H1 (cell line): ENCODE measurements around the gene INTS1. TPM values are rescaled to one million over a fixed set of nuclear protein-coding genes. Genes with fewer than 3 reads are reported as not detected.

Source experiments
- CTCF ChIA-PET: fragments of 300-600 bp; sonication (Branson Sonifier 250); formaldehyde crosslinking; loops from one replicate; lab custom pipeline; 2021; ENCODE audit not compliant: partially characterized antibody; lab: Charles Lee
- POLR2A ChIA-PET: fragments of 300-600 bp; sonication (Branson Sonifier 250); formaldehyde crosslinking; loops from one replicate; lab custom pipeline; 2021; ENCODE audit warnings: inconsistent platforms; ENCODE audit not compliant: partially characterized antibody; lab: Charles Lee
- DNase-seq, 2 experiments: peaks; one replicate each; pipeline versions ENCODE4 v3.0.0 to v3.0.0-alpha.2; 2010 to 2022; ENCODE audit warnings: low spot score in 2 of 2, low read depth in 1 of 2, mixed read lengths in 1 of 2
- FAIRE-seq: peaks from 2 replicates; lab custom pipeline; 2011; peaks lifted over from hg19 to GRCh38; lab: Jason Lieb, UNC
- H2AFZ ChIP-seq: 2 replicates; pipeline ENCODE4 v1.8.1; 2012; ENCODE audit warnings: low read length, inconsistent platforms
- H2AK5ac ChIP-seq: 2 replicates; pipeline ENCODE4 v1.6.1; 2013; ENCODE audit warnings: low read depth, low read length
- H2BK120ac ChIP-seq: replicated peaks from 2 replicates; pipeline ENCODE3; 2013; ENCODE audit warnings: low read depth, low read length, inconsistent platforms
- H2BK12ac ChIP-seq: 2 replicates; pipeline ENCODE4 v1.6.1; 2013; ENCODE audit warnings: low read depth, low read length
- H2BK15ac ChIP-seq: 2 replicates; pipeline ENCODE4 v1.6.1; 2013; ENCODE audit warnings: low read length
- H2BK20ac ChIP-seq: 2 replicates; pipeline ENCODE4 v1.6.1; 2013; ENCODE audit warnings: low read length
- H2BK5ac ChIP-seq: 2 replicates; pipeline ENCODE4 v1.6.1; 2013; ENCODE audit warnings: low read depth, low read length
- H3K14ac ChIP-seq: 2 replicates; pipeline ENCODE4 v1.6.1; 2013; ENCODE audit warnings: inconsistent platforms; ENCODE audit not compliant: insufficient read length
- H3K18ac ChIP-seq: 2 replicates; pipeline ENCODE4 v1.6.1; 2013; ENCODE audit warnings: low read length; ENCODE audit errors: extremely low read depth
- H3K23ac ChIP-seq: 2 replicates; pipeline ENCODE4 v1.6.1; 2013; ENCODE audit warnings: inconsistent platforms; ENCODE audit not compliant: insufficient read length
- H3K23me2 ChIP-seq: 2 replicates; pipeline ENCODE4 v1.6.1; 2013; ENCODE audit warnings: low read depth, low read length
- H3K27ac ChIP-seq: 2 replicates; pipeline ENCODE4 v1.6.1; 2011; ENCODE audit warnings: low read depth, low read length, inconsistent platforms
- H3K27me3 ChIP-seq, 4 experiments: replicated peaks in 1 of 4; 1 replicate in 1 of 4; 2 replicates in 3 of 4; pipeline versions ENCODE4 v1.6.1 to v1.8.1; 2011 to 2013; ENCODE audit warnings: low read length in 3 of 4, mild to moderate bottlenecking in 3 of 4, inconsistent platforms in 2 of 4, mixed read lengths in 2 of 4, moderate library complexity in 1 of 4; ENCODE audit not compliant: control insufficient read depth in 3 of 4, insufficient read depth in 3 of 4; ENCODE audit errors: extremely low read depth in 1 of 4
- H3K36me3 ChIP-seq, 4 experiments: 2 replicates each; pipeline versions ENCODE4 v1.6.1 to v1.8.1; 2011 to 2013; ENCODE audit warnings: mild to moderate bottlenecking in 4 of 4, low read length in 3 of 4, moderate library complexity in 2 of 4, control low read depth in 1 of 4, inconsistent platforms in 1 of 4; ENCODE audit not compliant: insufficient read depth in 4 of 4, control insufficient read depth in 2 of 4
- H3K4ac ChIP-seq: replicated peaks from 2 replicates; pipeline ENCODE3; 2013; ENCODE audit warnings: low read length, low read depth, mixed read lengths, inconsistent platforms; ENCODE audit not compliant: insufficient read length
- H3K4me1 ChIP-seq, 4 experiments: replicated peaks in 1 of 4; 1 replicate in 1 of 4; 2 replicates in 3 of 4; pipeline versions ENCODE4 v1.6.1 to v1.8.1; 2011 to 2013; ENCODE audit warnings: low read length in 3 of 4, inconsistent platforms in 2 of 4, mixed read lengths in 1 of 4; ENCODE audit not compliant: insufficient read depth in 4 of 4, control insufficient read depth in 3 of 4
- H3K4me2 ChIP-seq, 2 experiments: 2 replicates each; pipeline versions ENCODE4 v1.6.1 to v1.8.1; 2011 to 2013; ENCODE audit warnings: low read depth in 2 of 2, low read length in 2 of 2, control low read depth in 1 of 2, inconsistent platforms in 1 of 2, mild to moderate bottlenecking in 1 of 2; ENCODE audit not compliant: insufficient read depth in 1 of 2
- H3K4me3 ChIP-seq, 4 experiments: fragments of 200-600, 300-600 bp in 1 of 4; sonication (generic), shearing (Covaris generic), sonication (Bioruptor Twin) in 1 of 4; 2 replicates each; pipeline versions ENCODE4 v1.5.1 to v1.8.1; 2011 to 2016; ENCODE audit warnings: low read length in 4 of 4, low read depth in 3 of 4, control low read depth in 2 of 4, inconsistent platforms in 2 of 4, mild to moderate bottlenecking in 2 of 4, mixed read lengths in 1 of 4, moderate library complexity in 1 of 4; ENCODE audit not compliant: insufficient read depth in 2 of 4; ENCODE audit errors: extremely low read depth in 1 of 4
- H3K56ac ChIP-seq: replicated peaks from 2 replicates; pipeline ENCODE3; 2013; ENCODE audit warnings: low read depth, mild to moderate bottlenecking, mixed read lengths, low read length, inconsistent platforms; ENCODE audit not compliant: insufficient read length
- H3K79me1 ChIP-seq: 2 replicates; pipeline ENCODE4 v1.6.1; 2013; ENCODE audit warnings: low read depth, low read length, control low read depth
- H3K79me2 ChIP-seq, 2 experiments: 2 replicates each; pipeline versions ENCODE4 v1.6.1 to v1.8.1; 2012 to 2013; ENCODE audit warnings: low read length in 2 of 2, mild to moderate bottlenecking in 2 of 2, inconsistent platforms in 1 of 2; ENCODE audit not compliant: insufficient read depth in 2 of 2, control insufficient read depth in 1 of 2
- H3K9ac ChIP-seq, 4 experiments: replicated peaks in 1 of 4; 1 replicate in 1 of 4; 2 replicates in 3 of 4; pipeline versions ENCODE4 v1.6.1 to v1.8.1; 2011 to 2013; ENCODE audit warnings: low read depth in 3 of 4, low read length in 3 of 4, control low read depth in 2 of 4, mild to moderate bottlenecking in 2 of 4, moderate library complexity in 2 of 4, inconsistent platforms in 1 of 4; ENCODE audit errors: extremely low read depth in 1 of 4
- H3K9me3 ChIP-seq, 2 experiments: 2 replicates each; pipeline versions ENCODE4 v1.6.1 to v1.8.1; 2012 to 2013; ENCODE audit warnings: mild to moderate bottlenecking in 2 of 2, moderate library complexity in 2 of 2, control low read depth in 1 of 2, inconsistent platforms in 1 of 2, low read depth in 1 of 2, low read length in 1 of 2, mixed read lengths in 1 of 2; ENCODE audit not compliant: insufficient read depth in 2 of 2
- H4K20me1 ChIP-seq, 2 experiments: replicated peaks in 1 of 2; 2 replicates each; pipeline versions ENCODE3 to v1.8.1; 2011 to 2013; ENCODE audit warnings: inconsistent platforms in 2 of 2, low read length in 2 of 2, mild to moderate bottlenecking in 1 of 2; ENCODE audit not compliant: insufficient read depth in 2 of 2, control insufficient read depth in 1 of 2
- H4K5ac ChIP-seq: 2 replicates; pipeline ENCODE4 v1.6.1; 2013; ENCODE audit warnings: low read length, low read depth, mixed read lengths, inconsistent platforms; ENCODE audit not compliant: insufficient read length
- H4K8ac ChIP-seq: 2 replicates; pipeline ENCODE4 v1.8.0; 2013; ENCODE audit warnings: mild to moderate bottlenecking, moderate library complexity, low read length, inconsistent platforms; ENCODE audit not compliant: insufficient read depth; ENCODE audit errors: extremely low read depth
- H4K91ac ChIP-seq: replicated peaks from 2 replicates; pipeline ENCODE3; 2013; ENCODE audit warnings: low read length, mixed read lengths, inconsistent platforms; ENCODE audit not compliant: insufficient read length
- BACH1 ChIP-seq: IDR thresholded peaks from 2 replicates; pipeline ENCODE4 v1.6.1; 2012; ENCODE audit warnings: low read length, improper control_type of control experiment
- CBX5 ChIP-seq: fragments of 300-800, 300-1000 bp; sonication (generic); IDR thresholded peaks from 2 replicates; pipeline ENCODE4 v1.7.1; 2016; ENCODE audit warnings: antibody characterized with exemption, low read length, low read depth
- CBX8 ChIP-seq: fragments of 300-800, 300-1000 bp; sonication (generic); IDR thresholded peaks from 2 replicates; pipeline ENCODE4 v1.7.1; 2016; ENCODE audit warnings: low read depth, low read length, borderline replicate concordance
- CREB1 ChIP-seq: IDR thresholded peaks from 2 replicates; pipeline ENCODE4 v1.6.1; 2012; ENCODE audit warnings: inconsistent platforms
- CTBP2 ChIP-seq: IDR thresholded peaks from 2 replicates; pipeline ENCODE4 v1.7.0; 2011; ENCODE audit warnings: borderline replicate concordance, mild to moderate bottlenecking, moderate library complexity, mixed read lengths, low read length; ENCODE audit not compliant: insufficient read depth, insufficient read length
- EZH2 ChIP-seq: fragments of 200-600 bp; sonication (generic); IDR thresholded peaks from 2 replicates; pipeline ENCODE4 v1.7.1; 2012; ENCODE audit warnings: low read depth, mild to moderate bottlenecking, moderate library complexity, low read length, inconsistent platforms; ENCODE audit not compliant: severe bottlenecking
- HDAC6 ChIP-seq: IDR thresholded peaks from one replicate; pipeline ENCODE4 v1.7.1; 2012; ENCODE audit warnings: low read depth, mild to moderate bottlenecking, inconsistent platforms, low read length, moderate library complexity
- KDM5A ChIP-seq: fragments of 200-600 bp; IDR thresholded peaks from 2 replicates; pipeline ENCODE4 v1.7.1; 2012; ENCODE audit warnings: mild to moderate bottlenecking, low read length, inconsistent platforms, mixed read lengths
- NRF1 ChIP-seq: IDR thresholded peaks from 2 replicates; pipeline ENCODE4 v1.6.1; 2011; ENCODE audit warnings: mild to moderate bottlenecking, low read depth, low read length, improper control_type of control experiment
- POLR2A ChIP-seq, 2 experiments: IDR thresholded peaks; 1 replicate in 1 of 2; 2 replicates in 1 of 2; pipeline ENCODE4 v1.6.1; 2011; ENCODE audit warnings: low read depth in 2 of 2, low read length in 2 of 2, mild to moderate bottlenecking in 2 of 2; ENCODE audit errors: control extremely low read depth in 1 of 2
- RXRA ChIP-seq: IDR thresholded peaks from 2 replicates; pipeline ENCODE4 v1.6.1; 2011; ENCODE audit warnings: low read depth, mild to moderate bottlenecking, low read length, moderate library complexity; ENCODE audit not compliant: insufficient read depth
- SIN3A ChIP-seq, 2 experiments: IDR thresholded peaks in 1 of 2; conservative IDR thresholded peaks in 1 of 2; 2 replicates each; pipeline ENCODE4 v1.6.1; 2011 to 2012; ENCODE audit warnings: low read length in 2 of 2, improper control_type of control experiment in 1 of 2, low read depth in 1 of 2, mild to moderate bottlenecking in 1 of 2
- SP1 ChIP-seq: IDR thresholded peaks from 2 replicates; pipeline ENCODE4 v1.6.1; 2011; ENCODE audit warnings: low read depth, low read length
- TCF12 ChIP-seq: IDR thresholded peaks from 2 replicates; pipeline ENCODE4 v1.6.1; 2011; ENCODE audit warnings: low read depth, mild to moderate bottlenecking, low read length
- WGBS, 2 experiments: shearing (Covaris generic) in 1 of 2; methylation state at CpG; one replicate each; pipeline versions ENCODE4 v1.1.6 to v1.1.7; 2013 to 2015; ENCODE audit warnings: low lambda C conversion rate in 2 of 2, mixed read lengths in 2 of 2, inconsistent platforms in 1 of 2, low coverage in 1 of 2, missing lambda C conversion rate in 1 of 2; ENCODE audit not compliant: insufficient replicate concordance in 2 of 2, insufficient coverage in 1 of 2, insufficient read length in 1 of 2; ENCODE audit errors: extremely low coverage in 1 of 2, missing lambda C conversion rate in 1 of 2; 5-methylcytosine and 5-hydroxymethylcytosine counted together
- polyA plus RNA-seq, 7 experiments: library from polyadenylated mRNA; depleted of rRNA in 3 of 7; stranded (reverse) in 5 of 7; unstranded in 2 of 7; fragments of >200 nt in 5 of 7; fragments of 200-250 nt in 2 of 7; gene quantifications; 1 replicate in 5 of 7; 2 replicates in 1 of 7; 4 replicates in 1 of 7; pipeline versions ENCODE4 v1.2.1 to v1.2.3, GENCODE V29; 2011 to 2013; ENCODE audit warnings: missing spikeins in 2 of 7, mixed read lengths in 2 of 7
- total RNA-seq: library from RNA; stranded (reverse); fragmentation: NEBNext Ultra II Directional; extraction: Animal tissue kit (Norgen Biotek cat#: 25700); gene quantifications from 2 replicates; pipeline ENCODE4 v1.2.1, GENCODE V29; 2021

INTS1 gene
- total and polyA plus RNA-seq, 2 of the 8 experiments (the other 6 are each of a cell fraction or from before 2014, with no cell fraction given) = 76.9 to 104 TPM

DNA sequence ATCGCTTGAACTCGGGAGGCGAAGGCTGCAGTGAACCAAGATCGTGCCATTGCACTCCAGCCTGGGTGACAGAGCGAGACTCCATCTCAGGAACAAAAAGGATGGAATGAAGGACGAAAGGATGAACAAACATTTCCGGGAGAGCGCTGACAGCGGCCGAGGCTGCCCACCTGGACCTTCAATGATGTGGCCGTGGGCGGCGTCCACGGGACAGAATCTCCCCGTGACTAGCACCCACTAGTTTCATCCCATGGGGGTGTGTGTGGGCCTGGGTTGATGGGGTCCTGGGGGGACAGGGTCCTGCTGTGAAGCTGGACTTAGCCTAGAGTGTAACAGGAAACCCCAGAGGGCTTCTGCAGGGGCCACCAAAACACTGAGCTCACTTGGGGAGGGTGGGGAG lies 77.7 kb downstream of the INTS1 start:
- H2BK5ac ChIP-seq = no peak overlapping the region
- H4K91ac ChIP-seq = no peak overlapping the region
- H2AFZ ChIP-seq = no peak overlapping the region
- WGBS, 2 experiments = 96% methylated on average over 15 of the region's 15 CpGs; no CpG with 5 or more reads in 1 of the 2 experiments
- CTCF ChIA-PET = interaction anchor here (1.0 to 3.1 kb wide), 3 partner anchors 18 to 243 kb away, joined by 3 to 9 read pairs (median 3); no protein-coding TSS in a partner anchor
- no peak overlapping the region for H3K27ac ChIP-seq
- no peaks in the 10 kb centered on the region for H3K36me3 ChIP-seq
- H2BK12ac ChIP-seq = no peak overlapping the region
- H3K23ac ChIP-seq = no peak overlapping the region
- no peak overlapping the region for H2BK20ac ChIP-seq
- H3K79me2 ChIP-seq = no peaks in the 10 kb centered on the region
- H4K8ac ChIP-seq = no peak overlapping the region
- H4K20me1 ChIP-seq = no peaks in the 10 kb centered on the region
- H3K56ac ChIP-seq = no peak overlapping the region
- TF ChIP-seq BACH1 (no peak), KDM5A (no peak), CTBP2 (no peak), SIN3A (conservative IDR thresholded peaks at IDR 0.05 in 1 of 2, IDR thresholded peaks at IDR 0.05 in 1 of 2; ENCODE audit: low read depth in 1 of 2, low read length in 2 of 2) (no peak), SP1 (no peak), POLR2A (IDR thresholded peaks at IDR 0.05; ENCODE audit: control extremely low read depth in 1 of 2, low read depth in 2 of 2, low read length in 2 of 2) (no peak), CBX8 (no peak), RXRA (no peak), CREB1 (no peak), HDAC6 (no peak), CBX5 (no peak), TCF12 (no peak), NRF1 (no peak), EZH2 (no peak)
- H2AK5ac ChIP-seq = no peak overlapping the region
- DNase-seq (no peak), FAIRE-seq (no peak)
- no peak overlapping the region for H3K14ac ChIP-seq
- H3K23me2 ChIP-seq = no peaks in the 10 kb centered on the region
- H3K9me3 ChIP-seq = no peaks in the 10 kb centered on the region
- H3K4me3 ChIP-seq = no peak overlapping the region
- H3K9ac ChIP-seq = no peak overlapping the region
- no peak overlapping the region for H3K4me2 ChIP-seq
- no peak overlapping the region for H2BK15ac ChIP-seq
- no peaks in the 10 kb centered on the region for H3K27me3 ChIP-seq
- no peaks in the 10 kb centered on the region for H3K79me1 ChIP-seq
- no peak overlapping the region for H3K18ac ChIP-seq
- H3K4ac ChIP-seq = no peak overlapping the region
- no peak overlapping the region for H4K5ac ChIP-seq
- H2BK120ac ChIP-seq = no peak overlapping the region
- peaks cover 0 to 16% (median 6%) of the 10 kb centered on the region in 4 experiments; a peak in 5 of 7 replicates for H3K4me1 ChIP-seq
- POLR2A ChIA-PET = interaction anchor here (0.9 kb wide), 1 partner anchor 17 kb away, joined by 3 read pairs; no protein-coding TSS in a partner anchor
